Jurkat, Clone E6-1 (cell line): ENCODE measurements around the gene LSAMP.
"Not testable (repeated sequence)": the region's sequence is repeated elsewhere in the genome, so short reads cannot be mapped to it uniquely, and the experiment has no call there.

Experiments used
- DNase-seq: peaks from one replicate; pipeline ENCODE4 v3.0.0-alpha.2; 2011; ENCODE audit warnings: low read depth, low spot score
- H3K4me3 ChIP-seq: 2 replicates; pipeline ENCODE4 v1.5.1; 2011; ENCODE audit warnings: mild to moderate bottlenecking, low read length, control low read depth, moderate library complexity

The LSAMP gene

GRCh38 chr3:116093374-116093773 lies 351.9 kb downstream of the LSAMP start:
- no peak overlapping the region for H3K4me3 ChIP-seq

GRCh38 chr3:116087426-116087825 lies 357.9 kb downstream of the LSAMP start:
- no peak overlapping the region for H3K4me3 ChIP-seq
- DNase-seq, result no peak

More at GRCh38 chr3:116093374-116093773, 351.9 kb downstream of the LSAMP start:
- no peak for DNase-seq

- no peak for DNase-seq
- no peak overlapping the region for H3K4me3 ChIP-seq
These were observed 360.1 kb downstream of the LSAMP start for GRCh38 chr3:116084999-116085791.

GRCh38 chr3:116083683-116084082 lies 361.6 kb downstream of the LSAMP start:
- no peak overlapping the region for H3K4me3 ChIP-seq
- no peak for DNase-seq

GRCh38 chr3:116078561-116078960 lies 366.7 kb downstream of the LSAMP start:
- no peak overlapping the region for H3K4me3 ChIP-seq
- DNase-seq, result no peak

GRCh38 chr3:116077557-116077956 lies 367.7 kb downstream of the LSAMP start:
- no peak overlapping the region for H3K4me3 ChIP-seq
- DNase-seq, result no peak

- DNase-seq, result no peak
- no peak overlapping the region for H3K4me3 ChIP-seq
These were observed 368.2 kb downstream of the LSAMP start for GRCh38 chr3:116077059-116077458.

- DNase-seq, H3K4me3 ChIP-seq: not testable (repeated sequence)
These were observed 374.6 kb downstream of the LSAMP start for GRCh38 chr3:116070516-116071278.

- no peak overlapping the region for H3K4me3 ChIP-seq
These were observed 375.2 kb downstream of the LSAMP start for GRCh38 chr3:116070061-116070460.

GRCh38 chr3:116069024-116069423 lies 376.3 kb downstream of the LSAMP start:
- DNase-seq, result no peak
- no peak overlapping the region for H3K4me3 ChIP-seq

More at GRCh38 chr3:116070061-116070460, 375.2 kb downstream of the LSAMP start:
- no peak for DNase-seq

GRCh38 chr3:116067326-116067725 lies 378.0 kb downstream of the LSAMP start:
- DNase-seq, result no peak
- no peak overlapping the region for H3K4me3 ChIP-seq

GRCh38 chr3:116065501-116065900 lies 379.8 kb downstream of the LSAMP start:
- H3K4me3 ChIP-seq, result no peak overlapping the region
- no peak for DNase-seq

GRCh38 chr3:116064646-116065045 lies 380.6 kb downstream of the LSAMP start:
- no peak for DNase-seq
- no peak overlapping the region for H3K4me3 ChIP-seq

- DNase-seq, result no peak
- H3K4me3 ChIP-seq, result no peak overlapping the region
These were observed 385.7 kb downstream of the LSAMP start for GRCh38 chr3:116059421-116060096.

- no peak overlapping the region for H3K4me3 ChIP-seq
- no peak for DNase-seq
These were observed 386.4 kb downstream of the LSAMP start for GRCh38 chr3:116058844-116059243.

GRCh38 chr3:116057400-116058006 lies 387.8 kb downstream of the LSAMP start:
- DNase-seq, result no peak
- H3K4me3 ChIP-seq, result no peak overlapping the region

GRCh38 chr3:116056280-116056679 lies 389.0 kb downstream of the LSAMP start:
- no peak for DNase-seq
- H3K4me3 ChIP-seq, result no peak overlapping the region

GRCh38 chr3:116053017-116053416 lies 392.3 kb downstream of the LSAMP start:
- H3K4me3 ChIP-seq, result no peak overlapping the region
- no peak for DNase-seq

GRCh38 chr3:116052602-116053001 lies 392.7 kb downstream of the LSAMP start:
- no peak for DNase-seq

More at GRCh38 chr3:116052602-116053001, 392.7 kb downstream of the LSAMP start:
- no peak overlapping the region for H3K4me3 ChIP-seq
